Activated CD4-positive, CD25-positive, alpha-beta regulatory T cell treated with anti-CD3 and anti-CD28 coated beads, Interleukin-2, amount 50 U/mL, for 24 hours (primary cell): ENCODE data around the gene RUNX2.
"Not testable (repeated sequence)": the region's sequence is repeated elsewhere in the genome, so short reads cannot be mapped to it uniquely, and the experiment has no call there.

ENCODE experiments used
- ATAC-seq, 2 donors: fragments of 150-1000 bp; cut with Tn5 transposase; one replicate each; pipeline ENCODE4 v1.10.0; 2021; ENCODE audit warnings: mild to moderate bottlenecking in 1 of 2, moderate library complexity in 1 of 2

RUNX2 gene

DNA sequence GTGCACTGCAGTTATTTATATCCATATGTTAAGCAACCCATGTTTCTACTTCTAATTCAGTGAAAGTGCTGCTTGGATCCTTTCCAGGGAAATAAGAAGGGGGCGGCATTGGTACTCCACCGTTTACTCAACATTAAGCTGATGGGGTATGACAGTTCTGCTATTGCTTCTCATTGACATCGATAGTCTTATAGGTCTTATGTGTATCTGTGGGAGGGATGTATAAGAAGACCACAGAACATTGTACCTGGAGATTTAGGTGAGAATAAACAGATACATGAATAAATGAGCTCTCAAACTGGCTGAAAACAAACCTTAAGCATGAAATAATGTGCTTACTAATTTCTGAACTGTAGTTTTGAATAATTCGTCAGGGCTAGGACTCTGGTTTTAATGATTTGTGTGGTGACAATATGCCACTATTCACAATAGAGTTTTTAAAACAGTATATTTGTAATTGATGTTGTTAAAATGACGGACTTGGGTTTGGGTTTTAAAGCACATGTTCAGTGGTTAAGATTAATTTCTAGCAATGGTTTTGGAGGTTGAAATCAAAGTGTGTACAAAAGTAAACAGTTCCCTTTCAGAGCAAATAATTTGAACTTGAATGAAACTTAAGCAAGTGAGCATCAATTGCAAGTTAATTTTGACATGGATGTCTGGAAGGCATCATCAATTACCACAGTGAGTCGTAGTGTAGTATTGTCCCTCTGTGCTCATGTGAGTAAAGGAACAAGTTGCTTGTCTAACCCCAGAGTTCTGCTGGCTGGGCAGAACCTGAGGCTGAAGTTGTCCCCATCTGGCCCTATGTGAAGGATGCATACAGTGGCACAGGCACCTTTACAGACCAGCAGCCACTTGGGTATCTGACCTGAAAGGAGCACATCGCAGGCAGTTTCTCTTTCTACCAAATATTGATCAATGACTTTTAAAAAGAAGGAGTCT, 134.3 kb downstream of the RUNX2 start:
- ATAC-seq = peak; percentile 53 to 67

- no peak for ATAC-seq
These were observed 136.6 kb downstream of the RUNX2 start for GRCh38 chr6:45464685-45465084.

- no peak for ATAC-seq
These were observed 138.6 kb downstream of the RUNX2 start for GRCh38 chr6:45466686-45467085.

DNA sequence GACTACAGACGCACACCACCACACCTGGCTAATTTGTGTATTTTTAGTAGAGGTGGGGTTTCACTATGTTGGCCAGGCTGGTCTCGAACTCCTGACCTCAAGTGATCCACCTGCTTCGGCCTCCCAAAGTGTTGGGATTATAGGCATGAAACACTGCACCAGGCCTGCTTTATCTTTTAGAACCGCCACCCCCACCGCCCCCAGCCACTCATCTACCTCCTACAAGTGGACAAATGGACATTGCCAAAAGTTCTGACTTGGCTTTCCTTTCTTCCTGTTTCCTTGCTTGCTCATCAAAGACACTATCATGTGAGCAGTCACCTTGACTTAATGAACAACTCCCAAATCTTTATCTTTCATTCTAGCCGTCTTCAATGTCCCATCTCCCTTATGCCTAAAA, 139.3 kb downstream of the RUNX2 start:
- not testable (repeated sequence) for ATAC-seq

DNA sequence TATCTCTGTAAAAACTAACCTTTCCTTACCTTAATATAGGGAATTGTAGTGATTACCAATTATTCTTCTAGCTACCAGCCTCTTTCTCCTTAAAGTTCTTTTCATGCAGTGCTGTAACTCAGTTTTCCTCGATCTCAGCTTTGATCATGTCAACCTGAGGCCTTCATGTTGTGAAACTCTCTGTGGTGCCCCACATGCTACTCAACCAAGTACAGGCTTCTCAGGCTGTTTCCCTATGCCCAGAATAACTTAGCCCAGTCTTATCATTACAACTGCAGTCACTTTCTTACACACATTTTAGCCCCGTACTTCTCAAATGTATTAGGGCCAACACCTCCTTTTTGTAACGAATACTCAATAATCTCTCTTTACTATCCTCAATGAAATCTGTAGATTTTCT, 139.7 kb downstream of the RUNX2 start:
- no peak for ATAC-seq

- no peak for ATAC-seq
These were observed 141.5 kb downstream of the RUNX2 start for GRCh38 chr6:45469663-45470062.

GRCh38 chr6:45470131-45470738, 142.1 kb downstream of the RUNX2 start:
- no peak for ATAC-seq

DNA sequence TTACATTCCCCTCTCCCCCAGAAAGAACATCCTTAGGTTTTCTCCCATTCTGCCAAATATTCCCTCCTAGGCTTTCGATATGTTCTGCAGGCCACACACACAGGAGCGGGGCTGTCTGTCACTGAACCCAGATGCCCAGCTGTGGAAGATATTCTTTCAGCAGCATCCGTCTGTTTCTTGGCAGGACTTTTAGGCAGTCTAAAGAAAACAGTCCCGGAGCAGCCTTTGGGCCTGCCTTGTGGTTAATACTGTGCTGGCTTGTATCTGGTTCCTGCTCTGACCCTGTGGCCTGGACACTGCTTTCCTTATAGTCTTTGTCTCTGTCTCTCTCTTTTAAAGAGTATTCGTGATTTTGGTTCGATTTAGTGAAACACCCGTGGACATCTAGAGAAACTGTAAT, 144.3 kb downstream of the RUNX2 start:
- no peak for ATAC-seq

DNA sequence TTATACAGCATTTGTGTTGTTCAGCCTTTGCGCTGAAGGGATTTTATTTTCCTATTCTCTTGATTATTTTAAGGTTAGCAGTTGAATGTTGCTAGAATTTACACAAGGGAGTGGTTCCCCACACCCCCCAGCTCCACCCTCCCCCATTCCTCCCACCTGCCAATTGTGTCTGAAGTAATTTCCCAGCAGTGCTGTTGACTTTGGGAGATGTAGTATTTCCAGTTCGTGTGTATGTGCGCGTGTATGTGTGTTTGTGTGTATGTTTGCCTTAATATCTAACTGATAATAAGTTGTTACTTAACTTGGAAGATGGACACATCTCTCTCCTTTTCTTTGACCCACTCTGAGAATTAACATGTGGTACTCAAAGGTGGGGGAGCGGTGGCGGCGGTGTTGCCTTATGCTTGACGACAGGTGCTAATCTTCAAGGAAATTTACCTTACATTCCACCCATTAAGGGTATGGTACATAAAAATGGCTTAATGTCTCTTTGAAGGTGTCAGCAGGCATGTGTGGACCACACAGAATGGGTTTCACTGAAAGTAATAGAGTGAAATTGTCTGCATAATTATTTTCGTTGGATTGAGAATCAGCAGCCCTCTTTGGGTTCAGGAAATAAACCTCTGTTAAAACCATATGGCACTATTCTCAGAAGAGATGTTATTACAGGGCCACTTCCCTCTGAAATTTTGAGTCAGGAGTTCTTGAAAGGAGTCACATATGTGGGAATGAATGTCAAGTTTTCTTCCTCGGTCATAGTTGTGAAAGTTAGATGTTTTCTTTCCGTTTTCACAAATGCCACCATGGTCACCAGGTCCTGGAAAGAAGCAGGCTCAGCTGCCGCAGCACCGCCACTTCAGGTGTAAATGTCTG, 145.2 kb downstream of the RUNX2 start:
- ATAC-seq = no peak

- no peak for ATAC-seq
These were observed 146.2 kb downstream of the RUNX2 start for GRCh38 chr6:45474376-45474775.

- ATAC-seq = no peak
These were observed 148.2 kb downstream of the RUNX2 start for GRCh38 chr6:45476341-45476740.

DNA sequence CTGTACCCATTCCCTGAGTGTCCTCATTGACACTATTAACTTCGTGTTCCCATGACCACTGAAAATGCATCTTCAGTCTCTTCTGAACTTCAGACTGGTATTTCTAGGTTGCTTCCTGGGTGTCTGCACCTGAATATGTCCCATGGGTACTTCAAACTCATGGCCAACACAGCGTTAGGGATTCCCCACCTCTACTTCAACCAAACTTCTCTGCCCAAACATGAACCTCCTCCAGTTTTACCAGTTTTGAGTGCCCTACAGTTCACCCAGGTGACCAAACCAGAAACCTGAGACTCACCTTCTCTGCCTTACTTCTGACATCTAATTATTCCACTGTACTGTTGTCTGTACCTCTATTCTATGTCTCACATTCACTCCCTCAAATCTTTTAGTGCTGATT, 149.1 kb downstream of the RUNX2 start:
- ATAC-seq = peak in 1 of 2 donors; percentile 29

DNA sequence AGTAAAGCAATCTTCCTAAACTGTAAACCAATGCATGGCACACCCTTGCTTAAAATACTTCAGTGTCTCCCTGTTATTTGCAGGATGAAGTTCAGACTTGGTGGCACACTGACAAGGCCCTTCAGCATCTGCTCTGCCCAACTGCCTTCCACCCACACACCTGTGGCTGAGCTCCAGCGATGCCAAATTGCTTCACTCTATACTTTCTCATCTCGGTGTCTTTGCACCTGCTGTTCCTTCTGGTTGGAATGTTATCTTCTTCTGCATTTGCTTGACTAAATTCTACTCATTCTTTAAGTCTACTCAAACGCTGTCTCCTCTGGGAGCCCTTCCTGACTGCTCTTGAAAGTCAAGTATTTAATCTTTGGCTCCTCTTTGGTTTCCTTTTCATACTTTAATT, 149.7 kb downstream of the RUNX2 start:
- peak in 1 of 2 donors; percentile 11 for ATAC-seq

- ATAC-seq = peak; percentile 78 to 80
These were observed 150.1 kb downstream of the RUNX2 start for GRCh38 chr6:45478240-45478639.

- peak in 1 of 2 donors; percentile 27 for ATAC-seq
These were observed 152.0 kb downstream of the RUNX2 start for GRCh38 chr6:45479834-45480751.

- ATAC-seq = no peak
These were observed 152.8 kb downstream of the RUNX2 start for GRCh38 chr6:45480752-45481415.

- no peak for ATAC-seq
These were observed 154.9 kb downstream of the RUNX2 start for GRCh38 chr6:45483021-45483420.

GRCh38 chr6:45483501-45483900, 155.4 kb downstream of the RUNX2 start:
- no peak for ATAC-seq

GRCh38 chr6:45486736-45487135, 158.6 kb downstream of the RUNX2 start:
- peak; percentile 91 to 96 for ATAC-seq

GRCh38 chr6:45487645-45488044, 159.5 kb downstream of the RUNX2 start:
- no peak for ATAC-seq

DNA sequence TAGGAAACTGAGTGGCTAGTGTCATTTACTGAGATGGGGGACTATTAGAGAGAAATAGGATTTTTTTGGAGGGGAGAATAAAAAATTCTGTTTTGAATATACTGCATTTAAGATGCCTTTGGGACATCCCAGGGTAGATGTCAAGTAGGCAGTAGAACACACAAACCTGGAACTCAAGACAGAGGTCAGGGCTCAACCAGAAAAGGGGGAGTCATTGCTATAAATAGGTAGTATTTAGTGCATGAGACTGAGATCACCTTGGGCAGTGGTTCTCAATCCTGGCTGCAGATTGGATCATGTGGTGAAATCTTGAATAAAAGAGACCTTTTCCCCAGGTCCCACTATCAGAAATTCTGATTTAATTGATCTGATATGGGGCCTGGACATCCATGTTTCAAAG, 160.1 kb downstream of the RUNX2 start:
- no peak for ATAC-seq
